ENCODE measurements around the gene FOS. TPM values are rescaled to one million over a fixed set of nuclear protein-coding genes. Genes with fewer than 3 reads are reported as not detected.
A peak's percentile ranks its signal among the peaks of the same experiment; 100 is the strongest.

The FOS gene
- polyA plus RNA-seq, 10 donors, result 71.3 to 2,749 (median 590) TPM

DNA sequence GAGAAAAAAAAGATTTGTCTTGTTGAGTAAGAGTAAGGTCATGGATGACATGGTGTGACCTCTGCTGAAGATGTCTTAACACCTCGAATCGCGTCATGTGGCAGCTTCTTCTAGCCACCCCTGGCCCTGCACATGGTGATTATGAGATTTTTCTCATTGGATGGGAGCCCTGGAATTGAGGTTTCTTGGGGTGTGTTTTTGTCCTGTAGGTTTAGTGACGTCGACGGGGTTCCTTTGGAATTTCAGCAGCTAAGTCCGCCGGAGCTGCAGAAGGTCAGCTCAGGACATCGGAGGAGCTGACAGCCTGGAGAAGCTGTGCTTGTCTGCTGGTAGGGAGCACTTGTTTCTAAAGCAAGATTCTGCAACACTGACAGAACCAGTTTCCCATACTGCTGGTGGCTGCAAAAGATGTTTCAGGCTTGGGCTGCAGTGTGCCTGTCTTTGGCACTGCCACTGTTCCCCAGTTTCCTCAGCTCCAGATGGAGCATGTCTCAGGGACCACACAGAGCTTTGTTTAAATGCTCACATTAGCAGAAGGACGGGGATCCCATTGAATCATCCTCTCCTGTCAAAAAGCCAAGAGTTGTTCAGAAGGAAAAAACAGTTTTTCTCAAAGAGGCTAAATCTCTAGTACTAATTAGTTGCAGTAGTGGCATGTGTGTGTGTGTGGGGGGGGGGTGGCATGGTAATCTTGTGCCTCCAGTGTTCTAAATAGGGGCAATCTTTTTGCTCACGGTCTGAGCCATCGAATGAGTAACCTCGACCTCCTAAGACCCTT is 5.2 kb upstream of the FOS start:
- peak in 2 of 3 donors; percentile 59 to 62 for DNase-seq

DNA sequence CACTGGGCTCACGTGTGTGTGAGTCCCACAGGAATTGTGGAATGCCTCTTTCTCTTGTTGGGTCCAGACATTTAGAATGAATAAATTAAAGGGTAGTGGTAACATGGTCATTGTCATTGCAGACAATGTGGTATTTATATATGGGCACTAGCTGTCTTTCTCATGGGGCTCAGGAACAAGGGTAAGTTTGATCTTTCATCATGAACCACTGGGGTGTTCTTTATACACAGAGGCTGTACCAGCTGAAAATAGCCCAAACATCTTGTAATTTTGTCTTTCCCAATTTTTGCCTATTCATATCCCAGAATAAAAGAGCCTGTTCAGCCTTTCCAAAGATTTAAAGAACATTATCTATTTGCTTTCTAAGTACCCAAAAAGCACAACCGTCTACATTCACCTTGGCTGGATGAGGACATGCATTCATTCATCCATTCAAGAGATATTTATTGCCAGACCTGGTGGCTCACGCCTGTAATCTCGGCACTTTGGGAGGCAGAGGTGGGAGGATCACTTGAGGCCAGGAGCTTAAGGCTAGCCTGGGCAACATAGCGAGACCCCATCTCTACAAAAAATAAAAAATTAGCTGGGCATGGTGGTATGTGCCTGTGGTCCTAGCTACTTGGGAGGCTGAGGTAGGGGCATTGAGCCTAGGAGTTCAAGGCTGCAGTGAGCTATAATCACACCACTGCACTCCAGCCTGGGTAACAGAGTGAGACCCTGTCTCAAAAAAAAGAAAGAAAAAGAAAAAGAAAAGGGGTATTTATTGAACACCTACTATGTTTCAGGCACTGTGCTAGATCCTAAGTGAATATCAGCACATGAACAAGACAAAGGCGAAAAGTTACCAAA is 4.4 kb upstream of the FOS start:
- no peak for DNase-seq

DNA sequence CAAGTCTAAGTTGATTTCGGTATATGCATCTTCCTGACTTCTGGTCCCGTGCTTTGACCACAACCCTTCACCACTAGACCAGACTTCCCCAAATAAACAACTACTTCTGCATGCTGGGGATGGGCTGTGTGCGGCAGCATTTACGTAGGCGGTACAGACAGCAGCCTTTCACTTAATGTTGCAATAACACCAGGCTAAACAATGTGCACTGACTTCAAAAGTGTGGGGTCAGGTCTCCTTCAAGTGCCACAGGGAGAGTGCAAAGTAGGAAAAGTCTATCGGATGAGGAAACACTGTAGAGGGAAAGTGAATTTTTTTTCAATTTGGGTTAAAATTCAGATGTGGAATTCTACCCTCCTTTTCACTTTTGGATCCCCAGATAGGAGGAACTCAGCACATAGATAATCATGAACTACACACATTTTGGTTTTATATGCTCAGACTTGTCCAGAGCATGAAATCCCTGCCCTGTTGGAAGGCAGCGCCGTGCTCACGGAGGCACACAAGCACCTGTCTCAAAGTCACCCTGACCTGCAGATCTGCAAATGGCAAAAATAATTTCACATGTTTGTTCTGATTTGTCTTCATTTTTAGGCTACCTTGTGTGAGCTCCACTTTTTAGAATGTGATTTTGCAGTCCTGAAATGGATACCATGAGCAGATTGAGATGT is 3.6 kb upstream of the FOS start:
- peak in 1 of 3 donors; percentile 65 for DNase-seq

DNA sequence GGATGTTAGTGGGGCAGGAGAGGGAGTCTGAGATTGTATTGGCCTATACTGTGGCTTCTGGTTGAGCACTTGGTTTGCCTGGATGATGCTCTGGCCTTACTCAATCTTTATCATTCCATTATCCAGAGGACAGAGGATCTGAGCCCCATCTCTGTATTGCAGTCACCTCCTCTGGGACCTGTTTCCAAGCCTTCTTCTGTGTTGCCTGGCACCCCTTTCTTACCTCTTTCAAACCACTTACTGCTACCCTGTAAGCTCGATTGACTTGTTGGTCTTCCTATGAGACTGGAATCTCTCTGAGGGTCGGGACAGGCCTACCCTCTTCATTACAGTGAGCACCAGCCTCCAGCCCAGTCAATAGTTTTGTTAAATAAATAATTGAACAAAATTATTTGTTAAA is 3.0 kb upstream of the FOS start:
- no peak for DNase-seq

DNA sequence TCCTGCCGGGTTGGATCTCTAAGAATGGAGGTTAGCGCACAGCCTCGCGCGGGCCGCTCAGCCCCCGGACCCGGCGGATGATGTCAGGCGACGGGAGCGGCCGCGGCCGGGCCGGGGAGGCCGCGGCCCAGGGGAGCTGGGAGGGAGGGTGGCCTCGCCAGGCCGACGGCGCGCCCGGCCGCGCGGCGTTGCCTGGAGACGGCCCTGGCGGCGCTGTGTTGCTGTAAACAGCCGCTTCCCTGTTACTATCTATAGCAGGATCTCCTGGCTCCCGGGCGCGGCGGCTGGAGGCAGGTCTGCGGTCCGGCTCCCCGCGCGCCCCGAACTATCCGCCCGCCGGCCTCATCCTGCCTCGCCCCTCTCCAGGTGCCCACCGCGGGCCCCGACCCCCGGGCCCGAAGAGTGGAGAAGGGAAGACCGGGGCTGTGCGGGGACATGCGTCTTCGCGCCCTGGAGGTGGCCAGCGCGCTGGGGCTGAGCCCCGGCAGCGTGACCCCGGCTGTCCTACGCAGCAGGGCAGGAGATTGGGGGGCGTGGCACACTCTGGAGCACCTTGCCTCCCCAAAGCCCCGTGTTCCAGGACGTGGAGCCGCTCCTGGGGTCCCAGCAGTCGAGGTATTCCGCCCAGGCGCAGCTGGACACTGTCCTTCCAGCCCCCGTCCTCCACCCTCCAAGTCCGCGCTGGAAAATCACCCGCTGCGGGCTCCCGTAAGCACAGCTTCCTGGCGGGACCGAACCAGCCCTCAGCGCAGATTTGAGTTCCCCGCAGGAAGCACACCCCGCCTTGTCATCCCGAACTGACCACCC is 1.4 kb upstream of the FOS start:
- peak; percentile 91 to 97 (median 96) for DNase-seq

DNA sequence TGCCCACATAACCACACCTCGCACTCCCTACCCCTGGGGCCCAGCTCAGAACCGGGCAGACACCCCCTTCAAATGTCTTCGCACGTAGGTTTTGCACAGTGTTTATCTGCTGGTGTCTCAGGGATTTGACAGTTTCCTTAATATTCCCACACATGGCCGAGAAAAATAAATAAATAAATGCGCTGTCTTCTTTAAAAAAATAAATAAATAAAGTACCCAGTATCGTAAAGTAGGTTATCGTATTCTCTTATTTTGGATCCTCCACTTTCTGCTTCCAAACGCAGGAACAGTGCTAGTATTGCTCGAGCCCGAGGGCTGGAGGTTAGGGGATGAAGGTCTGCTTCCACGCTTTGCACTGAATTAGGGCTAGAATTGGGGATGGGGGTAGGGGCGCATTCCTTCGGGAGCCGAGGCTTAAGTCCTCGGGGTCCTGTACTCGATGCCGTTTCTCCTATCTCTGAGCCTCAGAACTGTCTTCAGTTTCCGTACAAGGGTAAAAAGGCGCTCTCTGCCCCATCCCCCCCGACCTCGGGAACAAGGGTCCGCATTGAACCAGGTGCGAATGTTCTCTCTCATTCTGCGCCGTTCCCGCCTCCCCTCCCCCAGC is 710 bp upstream of the FOS start:
- peak in 1 of 3 donors; percentile 91 for DNase-seq

DNA sequence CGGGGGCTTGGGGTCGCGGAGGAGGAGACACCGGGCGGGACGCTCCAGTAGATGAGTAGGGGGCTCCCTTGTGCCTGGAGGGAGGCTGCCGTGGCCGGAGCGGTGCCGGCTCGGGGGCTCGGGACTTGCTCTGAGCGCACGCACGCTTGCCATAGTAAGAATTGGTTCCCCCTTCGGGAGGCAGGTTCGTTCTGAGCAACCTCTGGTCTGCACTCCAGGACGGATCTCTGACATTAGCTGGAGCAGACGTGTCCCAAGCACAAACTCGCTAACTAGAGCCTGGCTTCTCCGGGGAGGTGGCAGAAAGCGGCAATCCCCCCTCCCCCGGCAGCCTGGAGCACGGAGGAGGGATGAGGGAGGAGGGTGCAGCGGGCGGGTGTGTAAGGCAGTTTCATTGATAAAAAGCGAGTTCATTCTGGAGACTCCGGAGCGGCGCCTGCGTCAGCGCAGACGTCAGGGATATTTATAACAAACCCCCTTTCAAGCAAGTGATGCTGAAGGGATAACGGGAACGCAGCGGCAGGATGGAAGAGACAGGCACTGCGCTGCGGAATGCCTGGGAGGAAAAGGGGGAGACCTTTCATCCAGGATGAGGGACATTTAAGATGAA is 630 bp downstream of the FOS start:
- peak; percentile 66 to 89 (median 69) for DNase-seq

DNA sequence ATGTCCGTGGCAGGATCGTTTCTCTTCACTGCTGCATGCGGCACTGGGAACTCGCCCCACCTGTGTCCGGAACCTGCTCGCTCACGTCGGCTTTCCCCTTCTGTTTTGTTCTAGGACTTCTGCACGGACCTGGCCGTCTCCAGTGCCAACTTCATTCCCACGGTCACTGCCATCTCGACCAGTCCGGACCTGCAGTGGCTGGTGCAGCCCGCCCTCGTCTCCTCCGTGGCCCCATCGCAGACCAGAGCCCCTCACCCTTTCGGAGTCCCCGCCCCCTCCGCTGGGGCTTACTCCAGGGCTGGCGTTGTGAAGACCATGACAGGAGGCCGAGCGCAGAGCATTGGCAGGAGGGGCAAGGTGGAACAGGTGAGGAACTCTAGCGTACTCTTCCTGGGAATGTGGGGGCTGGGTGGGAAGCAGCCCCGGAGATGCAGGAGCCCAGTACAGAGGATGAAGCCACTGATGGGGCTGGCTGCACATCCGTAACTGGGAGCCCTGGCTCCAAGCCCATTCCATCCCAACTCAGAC is 1.2 kb downstream of the FOS start:
- DNase-seq, result peak in 1 of 3 donors; percentile 63

DNA sequence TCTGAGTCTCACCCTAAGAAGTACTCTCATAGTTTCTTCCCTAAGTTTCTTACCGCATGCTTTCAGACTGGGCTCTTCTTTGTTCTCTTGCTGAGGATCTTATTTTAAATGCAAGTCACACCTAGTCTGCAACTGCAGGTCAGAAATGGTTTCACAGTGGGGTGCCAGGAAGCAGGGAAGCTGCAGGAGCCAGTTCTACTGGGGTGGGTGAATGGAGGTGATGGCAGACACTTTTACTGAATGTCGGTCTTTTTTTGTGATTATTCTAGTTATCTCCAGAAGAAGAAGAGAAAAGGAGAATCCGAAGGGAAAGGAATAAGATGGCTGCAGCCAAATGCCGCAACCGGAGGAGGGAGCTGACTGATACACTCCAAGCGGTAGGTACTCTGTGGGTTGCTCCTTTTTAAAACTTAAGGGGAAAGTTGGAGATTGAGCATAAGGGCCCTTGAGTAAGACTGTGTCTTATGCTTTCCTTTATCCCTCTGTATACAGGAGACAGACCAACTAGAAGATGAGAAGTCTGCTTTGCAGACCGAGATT is 1.7 kb downstream of the FOS start:
- no peak for DNase-seq

DNA sequence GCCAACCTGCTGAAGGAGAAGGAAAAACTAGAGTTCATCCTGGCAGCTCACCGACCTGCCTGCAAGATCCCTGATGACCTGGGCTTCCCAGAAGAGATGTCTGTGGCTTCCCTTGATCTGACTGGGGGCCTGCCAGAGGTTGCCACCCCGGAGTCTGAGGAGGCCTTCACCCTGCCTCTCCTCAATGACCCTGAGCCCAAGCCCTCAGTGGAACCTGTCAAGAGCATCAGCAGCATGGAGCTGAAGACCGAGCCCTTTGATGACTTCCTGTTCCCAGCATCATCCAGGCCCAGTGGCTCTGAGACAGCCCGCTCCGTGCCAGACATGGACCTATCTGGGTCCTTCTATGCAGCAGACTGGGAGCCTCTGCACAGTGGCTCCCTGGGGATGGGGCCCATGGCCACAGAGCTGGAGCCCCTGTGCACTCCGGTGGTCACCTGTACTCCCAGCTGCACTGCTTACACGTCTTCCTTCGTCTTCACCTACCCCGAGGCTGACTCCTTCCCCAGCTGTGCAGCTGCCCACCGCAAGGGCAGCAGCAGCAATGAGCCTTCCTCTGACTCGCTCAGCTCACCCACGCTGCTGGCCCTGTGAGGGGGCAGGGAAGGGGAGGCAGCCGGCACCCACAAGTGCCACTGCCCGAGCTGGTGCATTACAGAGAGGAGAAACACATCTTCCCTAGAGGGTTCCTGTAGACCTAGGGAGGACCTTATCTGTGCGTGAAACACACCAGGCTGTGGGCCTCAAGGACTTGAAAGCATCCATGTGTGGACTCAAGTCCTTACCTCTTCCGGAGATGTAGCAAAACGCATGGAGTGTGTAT is 2.4 kb downstream of the FOS start:
- DNase-seq, result peak in 1 of 3 donors; percentile 46

DNA sequence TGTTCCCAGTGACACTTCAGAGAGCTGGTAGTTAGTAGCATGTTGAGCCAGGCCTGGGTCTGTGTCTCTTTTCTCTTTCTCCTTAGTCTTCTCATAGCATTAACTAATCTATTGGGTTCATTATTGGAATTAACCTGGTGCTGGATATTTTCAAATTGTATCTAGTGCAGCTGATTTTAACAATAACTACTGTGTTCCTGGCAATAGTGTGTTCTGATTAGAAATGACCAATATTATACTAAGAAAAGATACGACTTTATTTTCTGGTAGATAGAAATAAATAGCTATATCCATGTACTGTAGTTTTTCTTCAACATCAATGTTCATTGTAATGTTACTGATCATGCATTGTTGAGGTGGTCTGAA is 3.0 kb downstream of the FOS start:
- no peak for DNase-seq

DNA sequence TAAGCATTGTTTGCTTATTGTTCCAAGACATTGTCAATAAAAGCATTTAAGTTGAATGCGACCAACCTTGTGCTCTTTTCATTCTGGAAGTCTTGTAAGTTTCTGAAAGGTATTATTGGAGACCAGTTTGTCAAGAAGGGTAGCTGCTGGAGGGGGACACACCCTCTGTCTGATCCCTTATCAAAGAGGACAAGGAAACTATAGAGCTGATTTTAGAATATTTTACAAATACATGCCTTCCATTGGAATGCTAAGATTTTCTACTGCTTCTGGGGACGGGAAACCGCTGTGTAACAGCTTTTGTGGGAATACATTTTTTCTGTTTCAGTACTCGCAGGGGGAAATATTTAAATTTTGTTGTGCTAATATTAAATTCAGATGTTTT is 3.5 kb downstream of the FOS start:
- peak in 2 of 3 donors; percentile 70 to 75 for DNase-seq

DNA sequence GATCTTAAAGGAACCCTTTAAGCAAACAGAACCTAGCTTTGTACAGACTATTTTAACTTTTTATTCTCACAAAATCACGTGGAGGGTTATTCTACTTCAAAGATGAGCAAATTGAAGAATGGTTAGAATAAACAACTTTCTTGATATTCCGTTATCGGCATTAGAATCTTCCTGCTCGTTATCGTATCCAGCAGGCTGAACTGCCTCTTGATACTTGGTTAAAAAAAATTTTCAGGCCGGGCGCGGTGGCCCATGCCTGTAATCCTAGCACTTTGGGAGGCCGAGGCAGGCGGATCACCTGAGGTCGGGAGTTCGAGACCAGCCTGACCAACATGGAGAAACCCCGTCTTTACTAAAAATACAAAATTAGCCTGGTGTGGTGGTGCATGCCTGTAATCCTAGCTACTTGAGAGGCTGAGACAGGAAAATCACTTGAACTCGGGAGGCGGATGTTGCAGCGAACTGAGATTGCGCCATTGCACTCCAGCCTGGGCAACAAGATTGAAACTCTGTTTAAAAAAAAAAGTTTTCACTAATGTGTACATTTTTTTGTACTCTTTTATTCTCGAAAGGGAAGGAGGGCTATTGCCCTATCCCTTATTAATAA is 4.0 kb downstream of the FOS start:
- peak in 1 of 3 donors; percentile 81 for DNase-seq

DNA sequence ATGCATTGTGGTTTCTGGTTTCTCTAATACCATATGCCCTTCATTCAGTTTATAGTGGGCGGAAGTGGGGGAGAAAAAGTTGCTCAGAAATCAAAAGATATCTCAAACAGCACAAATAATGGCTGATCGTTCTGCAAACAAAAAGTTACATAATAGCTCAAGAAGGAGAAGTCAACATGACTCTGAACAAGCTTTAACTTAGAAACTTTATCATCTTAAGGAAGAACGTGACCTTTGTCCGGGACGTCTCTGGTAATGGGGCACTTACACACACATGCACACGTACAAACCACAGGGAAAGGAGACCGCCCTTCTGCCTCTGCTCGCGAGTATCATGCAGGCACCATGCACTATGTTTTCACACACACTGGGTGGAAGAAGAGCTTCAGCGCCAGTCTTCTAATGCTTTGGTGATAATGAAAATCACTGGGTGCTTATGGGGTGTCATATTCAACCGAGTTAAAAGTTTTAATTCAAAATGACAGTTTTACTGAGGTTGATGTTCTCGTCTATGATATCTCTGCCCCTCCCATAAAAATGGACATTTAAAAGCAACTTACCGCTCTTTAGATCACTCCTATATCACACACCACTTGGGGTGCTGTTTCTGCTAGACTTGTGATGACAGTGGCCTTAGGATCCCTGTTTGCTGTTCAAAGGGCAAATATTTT is 4.7 kb downstream of the FOS start:
- DNase-seq, result peak in 2 of 3 donors; percentile 80 to 88

DNA sequence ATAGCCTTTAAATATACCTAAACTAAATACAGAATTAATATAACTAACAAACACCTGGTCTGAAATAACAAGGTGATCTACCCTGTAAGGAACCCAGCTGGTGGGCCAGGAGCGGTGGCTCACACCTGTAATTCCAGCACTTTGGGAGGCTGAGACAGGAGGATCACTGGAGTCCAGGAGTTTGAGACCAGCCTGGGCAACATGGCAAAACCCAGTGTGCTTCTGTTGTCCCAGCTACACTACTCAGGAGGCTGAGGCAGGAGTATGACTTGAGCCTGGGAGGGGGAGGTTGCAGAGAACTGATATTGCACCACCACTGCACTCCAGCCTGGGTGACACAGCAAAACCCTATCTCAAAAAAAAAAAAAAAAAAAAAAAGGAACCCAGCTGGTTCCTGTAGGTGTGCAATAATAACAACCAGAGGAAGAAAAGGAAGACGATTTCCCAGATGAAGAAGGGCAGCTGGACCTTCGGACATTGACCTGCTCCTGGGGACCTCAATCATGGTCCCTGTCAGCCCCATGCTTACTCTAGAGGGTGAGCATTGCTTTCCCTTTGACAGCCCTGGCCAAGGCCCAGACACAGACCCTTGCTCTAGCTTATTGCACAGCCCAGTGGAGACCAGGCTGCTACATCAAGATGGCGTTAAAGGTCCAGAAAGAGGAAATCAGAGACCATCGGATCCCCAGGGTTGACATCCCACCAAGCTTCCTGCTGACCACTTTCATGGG is 5.4 kb downstream of the FOS start:
- peak in 2 of 3 donors; percentile 61 to 66 for DNase-seq

DNA sequence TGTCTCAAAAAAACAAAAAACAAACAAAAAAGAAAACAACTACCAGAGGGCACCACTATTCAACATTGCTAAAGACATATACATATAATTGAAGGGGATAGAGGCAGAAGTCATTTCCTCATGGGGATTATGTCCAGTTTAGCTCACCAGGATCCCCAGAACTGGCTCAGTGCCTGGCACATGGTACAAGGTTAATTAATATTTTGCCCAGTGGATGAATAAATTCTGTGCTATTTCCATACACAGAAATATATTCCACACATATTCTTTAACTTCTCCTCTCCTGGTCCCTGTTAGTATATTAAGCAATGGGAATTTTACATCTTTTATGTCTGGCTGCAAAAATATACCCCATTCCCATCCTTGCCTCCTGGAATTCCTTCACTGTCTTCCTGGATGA is 6.7 kb downstream of the FOS start:
- no peak for DNase-seq

DNA sequence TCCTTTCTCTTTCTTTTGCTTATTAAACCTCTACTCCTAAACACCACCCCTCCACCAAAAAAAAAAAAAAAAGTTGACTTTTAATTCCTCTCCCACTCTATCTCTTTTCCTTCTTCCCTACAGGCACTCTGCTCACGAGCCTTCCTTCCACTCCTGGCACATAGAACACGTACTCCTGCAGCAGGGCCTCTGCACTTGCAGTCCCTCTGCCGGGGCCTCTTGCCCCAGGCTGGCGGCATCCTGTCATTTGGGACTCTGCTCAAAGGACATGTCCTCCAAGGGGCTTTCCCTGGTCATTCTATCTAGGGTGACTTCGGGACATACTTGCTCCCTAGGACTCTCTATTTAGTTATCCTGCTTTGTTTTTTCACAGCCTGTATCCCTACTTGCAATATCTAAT is 7.7 kb downstream of the FOS start:
- peak in 2 of 3 donors; percentile 37 to 47 for DNase-seq

Data from muscle of back (tissue), 11 donors.